ENCODE measurements around the gene KRTAP5-1.

The KRTAP5-1 gene

GRCh38 chr11:1561266-1561665, 23.8 kb downstream of the KRTAP5-1 start:
- no peak for ATAC-seq
- TF ChIP-seq ZFP3 (CRISPR knock-in tag; IDR thresholded peaks at IDR 0.05) (no peak), RARB (CRISPR knock-in tag; IDR thresholded peaks at IDR 0.05) (no peak), ISL1 (CRISPR knock-in tag; IDR thresholded peaks at IDR 0.05) (no peak), ZNF565 (CRISPR knock-in tag; conservative IDR thresholded peaks at IDR 0.05; ENCODE audit: low read depth) (no peak), ARNTL (CRISPR knock-in tag; IDR thresholded peaks at IDR 0.05; ENCODE audit: borderline replicate concordance, low read depth) (no peak), ZC3H10 (CRISPR knock-in tag; IDR thresholded peaks at IDR 0.05) (no peak), ZNF8 (CRISPR knock-in tag; IDR thresholded peaks at IDR 0.05) (no peak), ZNF70 (CRISPR knock-in tag; IDR thresholded peaks at IDR 0.05) (no peak), ZFP30 (CRISPR knock-in tag; IDR thresholded peaks at IDR 0.05) (no peak), SNAI2 (CRISPR knock-in tag; IDR thresholded peaks at IDR 0.05) (no peak), CREB5 (CRISPR knock-in tag; IDR thresholded peaks at IDR 0.05; ENCODE audit: low read depth) (no peak), ESRRG (CRISPR knock-in tag; IDR thresholded peaks at IDR 0.05) (no peak), TOX (CRISPR knock-in tag; IDR thresholded peaks at IDR 0.05; ENCODE audit: borderline replicate concordance) (no peak)
- TF ChIP-seq, protein P1, sequence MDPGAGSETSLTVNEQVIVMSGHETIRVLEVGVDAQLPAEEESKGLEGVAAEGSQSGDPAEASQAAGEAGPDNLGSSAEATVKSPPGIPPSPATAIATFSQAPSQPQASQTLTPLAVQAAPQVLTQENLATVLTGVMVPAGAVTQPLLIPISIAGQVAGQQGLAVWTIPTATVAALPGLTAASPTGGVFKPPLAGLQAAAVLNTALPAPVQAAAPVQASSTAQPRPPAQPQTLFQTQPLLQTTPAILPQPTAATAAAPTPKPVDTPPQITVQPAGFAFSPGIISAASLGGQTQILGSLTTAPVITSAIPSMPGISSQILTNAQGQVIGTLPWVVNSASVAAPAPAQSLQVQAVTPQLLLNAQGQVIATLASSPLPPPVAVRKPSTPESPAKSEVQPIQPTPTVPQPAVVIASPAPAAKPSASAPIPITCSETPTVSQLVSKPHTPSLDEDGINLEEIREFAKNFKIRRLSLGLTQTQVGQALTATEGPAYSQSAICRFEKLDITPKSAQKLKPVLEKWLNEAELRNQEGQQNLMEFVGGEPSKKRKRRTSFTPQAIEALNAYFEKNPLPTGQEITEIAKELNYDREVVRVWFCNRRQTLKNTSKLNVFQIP (CRISPR knock-in tag; IDR thresholded peaks at IDR 0.05; ENCODE audit: borderline replicate concordance, low read depth): no peak

GRCh38 chr11:1560649-1561251, 24.3 kb downstream of the KRTAP5-1 start:
- TF ChIP-seq ISL1 (CRISPR knock-in tag; IDR thresholded peaks at IDR 0.05) (no peak), SNAI2 (CRISPR knock-in tag; IDR thresholded peaks at IDR 0.05) (no peak), ZNF8 (CRISPR knock-in tag; IDR thresholded peaks at IDR 0.05) (no peak), ESRRG (CRISPR knock-in tag; IDR thresholded peaks at IDR 0.05) (no peak), PPARA (CRISPR knock-in tag; IDR thresholded peaks at IDR 0.05; ENCODE audit: borderline replicate concordance) (no peak), CSDC2 (CRISPR knock-in tag; IDR thresholded peaks at IDR 0.05) (no peak), BACH2 (CRISPR knock-in tag; IDR thresholded peaks at IDR 0.05; ENCODE audit: borderline replicate concordance) (no peak), ARNTL (CRISPR knock-in tag; IDR thresholded peaks at IDR 0.05; ENCODE audit: borderline replicate concordance, low read depth) (no peak)
- TF ChIP-seq, protein P2, sequence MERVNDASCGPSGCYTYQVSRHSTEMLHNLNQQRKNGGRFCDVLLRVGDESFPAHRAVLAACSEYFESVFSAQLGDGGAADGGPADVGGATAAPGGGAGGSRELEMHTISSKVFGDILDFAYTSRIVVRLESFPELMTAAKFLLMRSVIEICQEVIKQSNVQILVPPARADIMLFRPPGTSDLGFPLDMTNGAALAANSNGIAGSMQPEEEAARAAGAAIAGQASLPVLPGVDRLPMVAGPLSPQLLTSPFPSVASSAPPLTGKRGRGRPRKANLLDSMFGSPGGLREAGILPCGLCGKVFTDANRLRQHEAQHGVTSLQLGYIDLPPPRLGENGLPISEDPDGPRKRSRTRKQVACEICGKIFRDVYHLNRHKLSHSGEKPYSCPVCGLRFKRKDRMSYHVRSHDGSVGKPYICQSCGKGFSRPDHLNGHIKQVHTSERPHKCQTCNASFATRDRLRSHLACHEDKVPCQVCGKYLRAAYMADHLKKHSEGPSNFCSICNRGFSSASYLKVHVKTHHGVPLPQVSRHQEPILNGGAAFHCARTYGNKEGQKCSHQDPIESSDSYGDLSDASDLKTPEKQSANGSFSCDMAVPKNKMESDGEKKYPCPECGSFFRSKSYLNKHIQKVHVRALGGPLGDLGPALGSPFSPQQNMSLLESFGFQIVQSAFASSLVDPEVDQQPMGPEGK (CRISPR knock-in tag; IDR thresholded peaks at IDR 0.05; ENCODE audit: borderline replicate concordance): no peak
- no peak for ATAC-seq

DNA sequence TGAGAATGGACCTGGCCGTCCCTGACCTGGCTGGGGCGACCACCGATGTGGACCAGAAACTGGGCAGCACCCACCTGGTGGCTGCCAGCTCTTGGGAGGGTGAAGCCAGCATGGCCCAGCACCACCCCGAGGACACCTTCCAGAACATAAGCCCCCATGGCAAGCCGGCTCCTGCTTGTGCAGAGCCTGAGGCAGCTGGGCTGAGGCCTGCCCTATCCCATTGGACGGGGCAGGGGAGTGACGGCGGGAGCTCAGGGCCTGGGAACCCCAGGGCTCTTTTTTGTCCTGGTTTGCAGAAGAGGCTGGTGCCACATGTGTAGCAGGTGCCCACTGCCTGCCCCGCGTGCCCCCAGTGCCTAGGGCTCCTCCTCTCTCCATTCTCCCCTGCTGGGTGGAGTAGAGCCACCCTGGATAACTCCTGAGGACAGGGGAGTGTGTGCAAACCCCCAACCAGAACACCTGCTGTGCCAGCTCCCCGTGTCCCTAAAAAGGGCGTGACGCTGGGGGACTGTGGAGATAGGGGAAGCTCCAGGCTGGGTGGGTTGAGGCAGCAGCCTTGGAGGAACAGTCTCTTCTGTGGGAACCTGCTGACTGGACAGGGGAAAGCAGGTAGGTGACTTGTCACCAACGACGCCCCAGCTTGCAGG, 25.0 kb downstream of the KRTAP5-1 start:
- TF ChIP-seq ZNF565 (CRISPR knock-in tag; conservative IDR thresholded peaks at IDR 0.05; ENCODE audit: low read depth): no peak
- TF ChIP-seq GLIS3 (CRISPR knock-in tag; IDR thresholded peaks at IDR 0.05): no peak
- TF ChIP-seq, protein P1 (CRISPR knock-in tag; IDR thresholded peaks at IDR 0.05; ENCODE audit: borderline replicate concordance, low read depth): no peak
- TF ChIP-seq TCF4 (CRISPR knock-in tag; IDR thresholded peaks at IDR 0.05; ENCODE audit: borderline replicate concordance): no peak
- no peak for TF ChIP-seq SNAI2 (CRISPR knock-in tag; IDR thresholded peaks at IDR 0.05)
- no peak for TF ChIP-seq CSDC2 (CRISPR knock-in tag; IDR thresholded peaks at IDR 0.05)
- no peak for TF ChIP-seq ZC3H10 (CRISPR knock-in tag; IDR thresholded peaks at IDR 0.05)
- no peak for TF ChIP-seq OSR1 (CRISPR knock-in tag; IDR thresholded peaks at IDR 0.05)
- no peak for TF ChIP-seq ZFP30 (CRISPR knock-in tag; IDR thresholded peaks at IDR 0.05)
- TF ChIP-seq, protein P3, sequence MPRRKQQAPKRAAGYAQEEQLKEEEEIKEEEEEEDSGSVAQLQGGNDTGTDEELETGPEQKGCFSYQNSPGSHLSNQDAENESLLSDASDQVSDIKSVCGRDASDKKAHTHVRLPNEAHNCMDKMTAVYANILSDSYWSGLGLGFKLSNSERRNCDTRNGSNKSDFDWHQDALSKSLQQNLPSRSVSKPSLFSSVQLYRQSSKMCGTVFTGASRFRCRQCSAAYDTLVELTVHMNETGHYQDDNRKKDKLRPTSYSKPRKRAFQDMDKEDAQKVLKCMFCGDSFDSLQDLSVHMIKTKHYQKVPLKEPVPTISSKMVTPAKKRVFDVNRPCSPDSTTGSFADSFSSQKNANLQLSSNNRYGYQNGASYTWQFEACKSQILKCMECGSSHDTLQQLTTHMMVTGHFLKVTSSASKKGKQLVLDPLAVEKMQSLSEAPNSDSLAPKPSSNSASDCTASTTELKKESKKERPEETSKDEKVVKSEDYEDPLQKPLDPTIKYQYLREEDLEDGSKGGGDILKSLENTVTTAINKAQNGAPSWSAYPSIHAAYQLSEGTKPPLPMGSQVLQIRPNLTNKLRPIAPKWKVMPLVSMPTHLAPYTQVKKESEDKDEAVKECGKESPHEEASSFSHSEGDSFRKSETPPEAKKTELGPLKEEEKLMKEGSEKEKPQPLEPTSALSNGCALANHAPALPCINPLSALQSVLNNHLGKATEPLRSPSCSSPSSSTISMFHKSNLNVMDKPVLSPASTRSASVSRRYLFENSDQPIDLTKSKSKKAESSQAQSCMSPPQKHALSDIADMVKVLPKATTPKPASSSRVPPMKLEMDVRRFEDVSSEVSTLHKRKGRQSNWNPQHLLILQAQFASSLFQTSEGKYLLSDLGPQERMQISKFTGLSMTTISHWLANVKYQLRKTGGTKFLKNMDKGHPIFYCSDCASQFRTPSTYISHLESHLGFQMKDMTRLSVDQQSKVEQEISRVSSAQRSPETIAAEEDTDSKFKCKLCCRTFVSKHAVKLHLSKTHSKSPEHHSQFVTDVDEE (CRISPR knock-in tag; IDR thresholded peaks at IDR 0.05): no peak
- no peak for TF ChIP-seq BACH2 (CRISPR knock-in tag; IDR thresholded peaks at IDR 0.05; ENCODE audit: borderline replicate concordance)
- TF ChIP-seq RARB (CRISPR knock-in tag; IDR thresholded peaks at IDR 0.05): no peak
- no peak for ATAC-seq
